GM12874 (cell line): ENCODE data around the gene VNN1.

ENCODE experiments used
- TF ChIP-seq, protein P1 (sequence below): IDR thresholded peaks from 2 replicates; pipeline ENCODE4 v1.5.1; 2011; ENCODE audit warnings: low read depth, mild to moderate bottlenecking, control low read depth, low read length, moderate library complexity; ENCODE audit not compliant: insufficient read depth

Gene VNN1

GRCh38 chr6:132686531-132686930, 27.3 kb downstream of the VNN1 start:
- TF ChIP-seq, protein P1, sequence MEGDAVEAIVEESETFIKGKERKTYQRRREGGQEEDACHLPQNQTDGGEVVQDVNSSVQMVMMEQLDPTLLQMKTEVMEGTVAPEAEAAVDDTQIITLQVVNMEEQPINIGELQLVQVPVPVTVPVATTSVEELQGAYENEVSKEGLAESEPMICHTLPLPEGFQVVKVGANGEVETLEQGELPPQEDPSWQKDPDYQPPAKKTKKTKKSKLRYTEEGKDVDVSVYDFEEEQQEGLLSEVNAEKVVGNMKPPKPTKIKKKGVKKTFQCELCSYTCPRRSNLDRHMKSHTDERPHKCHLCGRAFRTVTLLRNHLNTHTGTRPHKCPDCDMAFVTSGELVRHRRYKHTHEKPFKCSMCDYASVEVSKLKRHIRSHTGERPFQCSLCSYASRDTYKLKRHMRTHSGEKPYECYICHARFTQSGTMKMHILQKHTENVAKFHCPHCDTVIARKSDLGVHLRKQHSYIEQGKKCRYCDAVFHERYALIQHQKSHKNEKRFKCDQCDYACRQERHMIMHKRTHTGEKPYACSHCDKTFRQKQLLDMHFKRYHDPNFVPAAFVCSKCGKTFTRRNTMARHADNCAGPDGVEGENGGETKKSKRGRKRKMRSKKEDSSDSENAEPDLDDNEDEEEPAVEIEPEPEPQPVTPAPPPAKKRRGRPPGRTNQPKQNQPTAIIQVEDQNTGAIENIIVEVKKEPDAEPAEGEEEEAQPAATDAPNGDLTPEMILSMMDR: no peak

DNA sequence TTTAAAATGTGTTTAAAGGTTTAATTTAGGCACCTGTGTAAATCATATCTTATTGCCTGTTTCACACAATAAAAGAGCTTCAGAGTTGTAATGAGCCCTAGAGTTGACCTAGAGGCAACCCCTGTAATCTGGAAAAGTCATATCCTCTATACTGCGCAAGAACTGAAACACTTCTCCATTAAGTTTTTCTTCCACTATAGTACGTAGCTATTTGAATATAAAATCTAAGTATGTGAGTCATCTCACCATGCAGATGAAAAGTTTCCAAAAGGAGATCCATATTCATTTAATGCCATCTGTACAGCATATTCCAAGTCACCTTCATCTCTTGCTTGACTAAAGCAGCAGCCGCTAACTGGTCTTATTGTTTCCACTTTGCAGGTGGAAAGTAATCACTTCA, 28.8 kb downstream of the VNN1 start:
- TF ChIP-seq, protein P1: no peak

- TF ChIP-seq, protein P1: no peak
Observed at GRCh38 chr6:132684272-132684671, 29.6 kb downstream of the VNN1 start.

DNA sequence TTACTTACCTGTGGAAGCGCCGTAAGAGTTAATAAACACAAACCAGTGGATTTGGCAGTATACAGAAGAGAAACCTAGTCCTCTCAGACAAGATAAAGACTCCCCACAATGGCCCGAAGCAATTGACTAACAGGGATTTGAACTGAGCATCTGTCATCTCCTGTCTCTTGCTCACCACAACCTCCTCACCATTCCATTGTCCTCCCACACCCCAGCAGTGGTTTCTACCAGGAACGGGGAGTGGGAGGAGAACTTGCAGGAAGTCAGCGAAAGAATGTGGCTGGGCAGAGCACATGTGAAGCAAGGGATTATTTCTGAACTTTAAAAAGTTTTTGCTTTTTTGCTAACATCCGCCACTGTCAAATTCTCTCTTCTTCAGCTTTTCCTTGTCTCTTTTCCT, 30.3 kb downstream of the VNN1 start:
- TF ChIP-seq, protein P1: no peak

GRCh38 chr6:132675749-132676148, 38.1 kb downstream of the VNN1 start:
- TF ChIP-seq, protein P1: no peak

- TF ChIP-seq, protein P1: no peak
Observed at GRCh38 chr6:132675002-132675401, 38.9 kb downstream of the VNN1 start.

DNA sequence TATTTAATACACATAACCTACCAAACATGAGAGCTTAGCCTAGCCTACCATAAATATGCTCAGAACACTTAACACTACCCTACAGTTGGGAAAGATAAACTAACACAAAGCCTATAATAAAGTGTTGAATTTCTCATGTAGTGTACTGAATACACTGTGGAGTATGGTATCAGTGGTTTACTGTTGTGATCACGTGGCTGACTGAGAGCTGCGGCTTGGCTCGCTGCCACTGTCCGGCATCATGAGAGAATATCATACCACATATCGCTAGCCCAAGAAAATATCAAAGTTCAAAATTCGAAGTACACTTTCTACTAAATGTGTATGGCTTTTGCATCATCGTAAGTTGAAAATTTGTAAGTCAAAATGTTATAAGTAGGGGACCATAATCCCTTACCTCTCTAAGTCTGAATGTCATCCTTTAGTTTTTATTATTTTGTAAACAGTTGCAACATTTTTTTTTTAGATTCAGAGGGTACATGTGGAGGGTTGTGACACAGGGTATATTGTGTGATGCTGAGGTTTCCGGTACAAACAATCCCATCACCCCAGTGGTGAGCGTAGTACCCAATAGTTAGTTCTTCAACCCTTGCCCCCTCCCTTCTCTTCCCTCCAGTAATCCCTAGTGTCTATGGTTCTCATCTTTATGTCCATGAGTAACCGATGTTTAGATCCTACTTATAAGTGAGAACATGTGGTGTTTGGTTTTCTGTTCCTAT, 40.3 kb downstream of the VNN1 start:
- TF ChIP-seq, protein P1: no peak
